Heart right ventricle (tissue), 16 donors: ENCODE data around the gene ITGA6. TPM values are rescaled to one million over a fixed set of nuclear protein-coding genes. Genes with fewer than 3 reads are reported as not detected.

Experiments
- ATAC-seq, 8 donors: fragments of 200-7000 bp; cut with Tn5 transposase; one replicate each; pipeline ENCODE4 v1.9.1; 2020; ENCODE audit warnings: mild to moderate bottlenecking in 8 of 8, moderate library complexity in 8 of 8, moderate number of reproducible peaks in 1 of 8
- DNase-seq, 2 donors: peaks; one replicate each; pipeline ENCODE4 v3.0.0-alpha.2; 2020
- H3K27ac ChIP-seq, 10 donors: fragments of 200-600 bp; sonication (generic) in 2 of 10; one replicate each; pipeline versions ENCODE4 v1.5.0 to v1.8.0; 2020 to 2022; ENCODE audit warnings: mild to moderate bottlenecking in 3 of 10
- H3K27me3 ChIP-seq, 7 donors: fragments of 200-600 bp; one replicate each; pipeline ENCODE4 v1.8.0; 2021 to 2022; ENCODE audit warnings: mild to moderate bottlenecking in 2 of 7
- H3K36me3 ChIP-seq, 9 donors: fragments of 200-600 bp; sonication (generic) in 1 of 9; one replicate each; pipeline versions ENCODE4 v1.5.0 to v1.8.0; 2020 to 2022; ENCODE audit warnings: mild to moderate bottlenecking in 2 of 9
- H3K4me1 ChIP-seq, 9 donors: fragments of 200-600 bp; sonication (generic) in 1 of 9; one replicate each; pipeline versions ENCODE4 v1.5.0 to v1.8.0; 2020 to 2022; ENCODE audit warnings: mild to moderate bottlenecking in 4 of 9
- H3K4me3 ChIP-seq, 10 donors: fragments of 200-600 bp; sonication (generic) in 2 of 10; one replicate each; pipeline versions ENCODE4 v1.5.0 to v1.8.0; 2020 to 2022; ENCODE audit warnings: mild to moderate bottlenecking in 7 of 10, moderate library complexity in 2 of 10
- H3K9me3 ChIP-seq, 11 donors: fragments of 200-600 bp in 10 of 11; sonication (generic) in 2 of 11; one replicate each; pipeline versions ENCODE4 v1.5.0 to v1.8.0; 2013 to 2022; ENCODE audit warnings: mild to moderate bottlenecking in 2 of 11, control low read depth in 1 of 11, moderate library complexity in 1 of 11
- WGBS, 2 donors: extraction: QIAGEN DNeasy Blood & Tissue Kit; methylation state at CpG; one replicate each; pipeline ENCODE4 v1.1.7; 2013; ENCODE audit warnings: inconsistent platforms in 1 of 2; 5-methylcytosine and 5-hydroxymethylcytosine counted together
- intact Hi-C, 10 donors: fragments of 100-400 bp; cut with DNase I; formaldehyde crosslinking; loops; one replicate each; pipeline versions ENCODE4 v1.11.1 to v1.14.2; 2022
- polyA plus RNA-seq, 2 donors: library from polyadenylated mRNA; stranded (reverse); fragments of 200-250 nt; gene quantifications; one replicate each; pipeline ENCODE4 v1.2.3, GENCODE V29; 2013
- total RNA-seq, 10 donors: library from RNA; stranded (reverse); fragmentation: NEBNext Ultra II Directional in 3 of 10; extraction: Animal tissue kit (Norgen Biotek cat#: 25700) in 3 of 10; gene quantifications; one replicate each; pipeline versions ENCODE4 v1.2.1 to v1.2.4, GENCODE V29; 2021 to 2023
- TF ChIP-seq, protein P1 (sequence below), 9 donors: fragments of 200-600 bp; sonication (generic) in 2 of 9; IDR thresholded peaks; one replicate each; pipeline versions ENCODE4 v1.5.0 to v1.8.0; 2021 to 2022; ENCODE audit warnings: antibody characterized with exemption in 9 of 9, mild to moderate bottlenecking in 5 of 9, moderate library complexity in 1 of 9
- donor health status: Arrhythmogenic right ventricular cardiomyopathy.
- donor health status: ischemic (EF 13 %, LVEDD 7.1; RV severe dilation, severe dysfunction).
- donor health status: healthy with polysubstance abuse.
- donor health status: DM: no; HTN: yes; CAD: no.
- donor health status: DM: no; HTN: no; CAD: no.
- donor health status: ischemic (EF 25% LVEDD 6.9; RV normal size, moderate dysfunction).
- donor health status: ischemic (EF 25% LVEDD 5.7; RV mildly dilated, moderate dysfunction).
- donor health status: healthy.
- donor health status: DM: yes; HTN: yes; CAD: no.
- donor health status: Ischemic cardiomyopathy.
- donor health status: ischemic (EF 35%, LVEDD 5.7; RV mildly dilated, moderate dysfunction).
- donor health status: nonischemic (EF 11% LVEDD 7.7; RV severe dilation, severe dysfunction).
- donor health status: DM: yes; HTN: yes; CAD: no.
- donor health status: PGD.
- donor health status: ischemic (EF 29% LVEDD 5.4; RV normal size, mild dysfunction).
- donor health status: nonischemic (EF 23%, LVEDD 6.1; RV moderate dilation, normal function).

Gene ITGA6
- total and polyA plus RNA-seq, 12 donors: 22.1 to 68.3 (median 45.1) TPM

DNA sequence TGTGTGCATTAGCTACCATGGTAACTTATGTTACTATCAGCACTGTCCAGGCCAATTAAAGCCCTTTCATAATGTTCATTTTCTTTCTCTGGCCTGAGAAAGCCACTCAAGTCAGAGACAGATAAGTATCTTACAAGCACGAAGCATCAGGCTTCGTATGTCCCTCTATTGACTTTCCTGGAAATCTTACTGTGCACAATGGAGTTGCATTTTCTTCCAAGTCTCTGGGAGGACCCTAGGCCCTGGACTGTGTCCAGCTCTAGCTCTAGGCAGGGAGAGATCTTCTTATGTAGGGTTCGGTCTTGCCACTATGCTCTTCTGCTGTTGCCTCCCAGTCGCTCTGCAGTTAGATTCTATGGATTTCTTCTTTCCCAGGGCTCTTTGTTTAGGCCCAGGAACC is 40.0 kb upstream of the ITGA6 start:
- TF ChIP-seq, protein P1, sequence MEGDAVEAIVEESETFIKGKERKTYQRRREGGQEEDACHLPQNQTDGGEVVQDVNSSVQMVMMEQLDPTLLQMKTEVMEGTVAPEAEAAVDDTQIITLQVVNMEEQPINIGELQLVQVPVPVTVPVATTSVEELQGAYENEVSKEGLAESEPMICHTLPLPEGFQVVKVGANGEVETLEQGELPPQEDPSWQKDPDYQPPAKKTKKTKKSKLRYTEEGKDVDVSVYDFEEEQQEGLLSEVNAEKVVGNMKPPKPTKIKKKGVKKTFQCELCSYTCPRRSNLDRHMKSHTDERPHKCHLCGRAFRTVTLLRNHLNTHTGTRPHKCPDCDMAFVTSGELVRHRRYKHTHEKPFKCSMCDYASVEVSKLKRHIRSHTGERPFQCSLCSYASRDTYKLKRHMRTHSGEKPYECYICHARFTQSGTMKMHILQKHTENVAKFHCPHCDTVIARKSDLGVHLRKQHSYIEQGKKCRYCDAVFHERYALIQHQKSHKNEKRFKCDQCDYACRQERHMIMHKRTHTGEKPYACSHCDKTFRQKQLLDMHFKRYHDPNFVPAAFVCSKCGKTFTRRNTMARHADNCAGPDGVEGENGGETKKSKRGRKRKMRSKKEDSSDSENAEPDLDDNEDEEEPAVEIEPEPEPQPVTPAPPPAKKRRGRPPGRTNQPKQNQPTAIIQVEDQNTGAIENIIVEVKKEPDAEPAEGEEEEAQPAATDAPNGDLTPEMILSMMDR (IDR thresholded peaks at IDR 0.05): no peak
- DNase-seq (no peak), ATAC-seq (no peak)
- H3K9me3 ChIP-seq: no peaks in the 10 kb centered on the region
- 58 to 66% methylated on average over 4 of the region's 4 CpGs for WGBS, 2 donors
- intact Hi-C loops: no loop called here
- peaks cover 0 to 21% (median 9%) of the 10 kb centered on the region in 9 donors for H3K4me1 ChIP-seq
- no peaks in the 10 kb centered on the region for H3K27me3 ChIP-seq
- H3K36me3 ChIP-seq: no peaks in the 10 kb centered on the region
- H3K27ac ChIP-seq: peak overlapping the region in 2 of 10 donors; percentile 22 to 26
- no peak overlapping the region for H3K4me3 ChIP-seq

DNA sequence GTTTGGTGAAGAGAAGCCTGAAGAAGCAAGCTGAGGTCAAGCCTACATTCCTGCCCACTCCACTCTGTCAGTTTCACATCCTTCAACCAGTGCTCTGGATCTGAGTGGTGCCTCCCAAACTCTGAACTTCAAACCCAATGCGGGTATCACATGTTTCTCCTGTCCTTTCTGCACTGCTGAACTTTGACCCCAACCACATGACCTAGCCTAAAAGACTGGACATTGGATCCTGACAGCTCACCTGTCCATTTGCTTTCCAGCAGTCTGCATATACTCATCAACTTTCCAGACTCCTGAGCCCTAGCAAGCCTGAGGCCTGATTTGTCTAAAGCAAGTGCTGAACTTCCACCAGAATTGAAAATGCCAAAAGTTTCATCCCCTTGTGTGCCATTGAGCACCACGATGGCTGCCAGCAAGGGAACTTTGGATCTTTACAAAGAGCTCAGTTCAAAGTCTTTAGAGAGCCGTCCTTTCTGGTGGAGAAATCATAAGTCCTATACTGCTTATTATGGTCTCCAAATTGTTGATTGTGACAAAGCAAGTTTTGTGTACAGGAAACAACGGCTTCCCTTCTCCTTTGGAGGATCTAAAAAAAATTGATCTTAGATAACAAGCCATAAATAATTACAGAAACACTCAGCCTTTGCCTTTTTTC is 37.6 kb upstream of the ITGA6 start:
- H3K27ac ChIP-seq: peak overlapping the region in 9 of 10 donors; percentile 7 to 78 (median 61)
- H3K9me3 ChIP-seq: no peaks in the 10 kb centered on the region
- TF ChIP-seq, protein P1 (IDR thresholded peaks at IDR 0.05): no peak
- no peaks in the 10 kb centered on the region for H3K36me3 ChIP-seq
- intact Hi-C loops: no loop called here
- no peak for DNase-seq
- H3K4me3 ChIP-seq: no peak overlapping the region
- WGBS, 2 donors: 65 to 74% methylated on average over 4 of the region's 4 CpGs
- peak in 2 of 8 donors; percentile 48 to 50 for ATAC-seq
- H3K27me3 ChIP-seq: no peaks in the 10 kb centered on the region
- peaks cover 0 to 46% (median 22%) of the 10 kb centered on the region in 9 donors for H3K4me1 ChIP-seq

DNA sequence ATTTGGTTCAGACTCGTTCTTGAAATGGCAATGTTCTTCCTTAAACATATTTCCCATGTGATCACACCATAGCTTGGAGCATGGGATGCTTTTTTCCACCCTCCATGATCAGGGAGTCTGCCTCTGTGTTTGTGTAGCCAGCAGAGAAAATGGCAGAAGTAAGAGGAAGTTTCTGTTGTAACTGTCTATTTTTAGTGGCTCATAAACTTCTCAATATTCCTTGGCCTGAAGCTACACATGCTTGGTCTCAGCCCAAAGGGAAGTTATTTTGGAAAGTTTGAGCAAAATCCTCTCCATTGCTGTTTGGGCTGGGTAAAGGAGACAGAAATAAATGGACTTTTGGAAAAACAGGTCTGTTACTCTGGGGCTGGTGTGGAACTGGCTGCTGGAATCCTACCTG is 33.4 kb upstream of the ITGA6 start:
- H3K27ac ChIP-seq: peak overlapping the region in 7 of 10 donors; percentile 9 to 72 (median 54)
- peaks cover 5 to 87% (median 45%) of the 10 kb centered on the region in 9 donors for H3K4me1 ChIP-seq
- intact Hi-C loops: no loop called here
- no peaks in the 10 kb centered on the region for H3K36me3 ChIP-seq
- no peak overlapping the region for H3K4me3 ChIP-seq
- 60 to 70% methylated on average over 1 of the region's 1 CpG for WGBS, 2 donors
- ATAC-seq (peak in 5 of 8 donors; percentile 25 to 55 (median 41)), DNase-seq (no peak)
- no peaks in the 10 kb centered on the region for H3K9me3 ChIP-seq
- no peaks in the 10 kb centered on the region for H3K27me3 ChIP-seq
- TF ChIP-seq, protein P1 (IDR thresholded peaks at IDR 0.05): no peak

DNA sequence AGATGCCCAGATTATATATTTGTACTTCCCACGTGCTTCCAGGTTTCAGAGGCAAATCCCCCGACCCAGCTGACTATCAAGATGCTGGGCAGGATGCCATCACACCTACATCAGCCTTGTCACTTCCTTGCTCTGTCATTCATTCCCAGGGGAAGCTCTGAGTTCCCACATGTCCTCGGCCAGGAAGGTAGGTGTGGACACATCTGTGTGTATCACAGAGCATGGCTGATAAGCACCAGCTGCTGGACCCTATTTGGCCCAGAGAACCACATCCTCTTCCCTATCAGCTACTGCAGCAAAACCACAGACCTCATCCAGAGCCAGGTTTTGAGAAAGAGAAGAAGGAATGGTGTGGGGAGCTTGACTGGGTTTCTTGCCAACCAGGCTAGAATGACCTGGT is 31.9 kb upstream of the ITGA6 start:
- DNase-seq (peak in 1 of 2 donors; percentile 50), ATAC-seq (peak in 5 of 8 donors; percentile 43 to 76 (median 56))
- TF ChIP-seq, protein P1 (IDR thresholded peaks at IDR 0.05): no peak
- Histone ChIP-seq H3K36me3 (no peaks in the 10 kb centered on the region), H3K4me1 (peaks cover 5 to 78% (median 44%) of the 10 kb centered on the region in 9 donors), H3K9me3 (no peaks in the 10 kb centered on the region), H3K27ac (peak overlapping the region in 4 of 10 donors; percentile 10 to 65 (median 34)), H3K27me3 (no peaks in the 10 kb centered on the region), H3K4me3 (no peak overlapping the region)
- WGBS, 2 donors: 37 to 43% methylated on average over 3 of the region's 3 CpGs
- intact Hi-C loops: no loop called here
